HG03378 (cell line): ENCODE results near the gene NEK4.
A peak's percentile ranks its signal among the peaks of the same experiment; 100 is the strongest.
"Not testable (repeated sequence)": the region's sequence is repeated elsewhere in the genome, so short reads cannot be mapped to it uniquely, and the experiment has no call there.

Source experiments
- ATAC-seq: cut with Tn5 transposase; IDR thresholded peaks from one replicate; pipeline ENCODE4 v1.9.1; 2021; ENCODE audit warnings: mild to moderate bottlenecking, moderate library complexity; ENCODE audit not compliant: unreplicated experiment

The NEK4 gene

DNA sequence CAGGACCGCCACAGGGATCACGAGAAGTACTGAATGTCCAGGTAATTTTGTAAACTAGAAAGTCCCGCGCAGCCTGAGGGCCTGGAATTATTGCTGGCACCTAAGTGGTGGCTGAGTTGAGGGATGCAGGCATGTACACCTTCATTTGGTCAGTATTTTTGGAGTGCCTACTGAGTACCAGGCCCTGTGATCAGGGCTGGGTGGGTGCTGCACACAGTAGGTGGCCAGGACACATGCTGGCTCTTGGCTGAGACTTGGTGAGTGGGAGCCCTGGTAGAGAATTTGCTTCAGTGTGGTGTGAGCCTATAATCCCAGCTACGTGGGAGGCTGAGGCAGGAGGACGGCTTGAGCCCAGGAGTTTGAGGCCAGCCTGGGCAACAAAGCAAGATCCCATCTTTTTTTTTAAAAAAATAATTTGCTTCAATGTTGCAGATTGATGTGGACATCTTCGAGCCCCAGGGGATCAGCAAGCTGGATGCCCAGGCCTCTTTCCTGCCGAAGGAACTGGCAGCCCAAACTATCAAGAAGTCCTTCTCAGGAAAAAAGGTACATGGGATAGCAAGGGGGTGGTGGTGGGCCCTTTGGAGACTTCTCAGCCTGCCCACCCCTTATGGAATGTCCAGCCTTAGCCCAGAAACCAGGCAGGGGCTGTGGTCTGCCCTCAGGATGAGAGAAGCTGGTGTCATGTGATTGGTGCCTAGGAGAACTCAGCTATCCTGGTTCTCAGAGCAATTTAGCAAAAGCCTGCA, 9.3 kb upstream of the NEK4 start:
- ATAC-seq = peak; percentile 17

DNA sequence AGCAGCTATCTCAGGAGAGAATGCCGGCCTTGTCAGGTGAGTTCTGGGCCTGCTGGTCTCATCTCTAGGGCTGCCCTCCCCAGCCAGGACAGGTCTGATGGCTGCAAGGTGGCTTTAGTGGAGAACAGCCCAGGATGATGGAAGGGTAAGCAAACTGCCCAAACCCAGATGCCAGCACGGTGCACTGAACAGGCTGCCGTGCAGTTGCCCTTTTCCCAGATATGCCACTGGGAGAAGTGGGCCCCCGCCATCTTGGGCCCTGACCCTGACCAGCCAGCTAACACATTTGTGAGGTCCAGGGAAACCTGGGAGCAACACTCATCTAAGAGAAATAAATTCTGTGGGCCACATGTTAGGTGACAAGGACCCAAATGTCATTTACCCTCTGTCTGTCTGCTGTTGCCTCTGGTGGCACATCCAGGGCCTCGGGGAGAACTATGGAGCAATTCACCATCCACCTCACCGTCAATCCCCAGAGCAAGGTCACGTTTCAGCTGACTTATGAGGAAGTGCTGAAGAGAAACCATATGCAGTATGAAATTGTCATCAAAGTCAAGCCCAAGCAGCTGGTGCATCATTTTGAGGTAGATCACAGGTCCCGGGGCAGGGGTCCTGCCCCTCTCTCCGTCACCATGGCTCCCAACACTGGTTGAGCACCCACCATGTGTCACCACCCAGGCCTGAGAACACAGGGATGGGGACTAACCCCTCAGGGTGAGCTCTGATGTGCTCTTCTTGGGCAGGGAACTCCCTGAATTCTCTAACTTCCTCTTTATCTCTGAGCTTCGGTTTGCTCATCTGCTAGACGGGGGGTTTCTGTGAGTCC, 8.5 kb upstream of the NEK4 start:
- peak; percentile 61 for ATAC-seq

GRCh38 chr3:52777959-52778805, 7.4 kb upstream of the NEK4 start:
- ATAC-seq = no peak

DNA sequence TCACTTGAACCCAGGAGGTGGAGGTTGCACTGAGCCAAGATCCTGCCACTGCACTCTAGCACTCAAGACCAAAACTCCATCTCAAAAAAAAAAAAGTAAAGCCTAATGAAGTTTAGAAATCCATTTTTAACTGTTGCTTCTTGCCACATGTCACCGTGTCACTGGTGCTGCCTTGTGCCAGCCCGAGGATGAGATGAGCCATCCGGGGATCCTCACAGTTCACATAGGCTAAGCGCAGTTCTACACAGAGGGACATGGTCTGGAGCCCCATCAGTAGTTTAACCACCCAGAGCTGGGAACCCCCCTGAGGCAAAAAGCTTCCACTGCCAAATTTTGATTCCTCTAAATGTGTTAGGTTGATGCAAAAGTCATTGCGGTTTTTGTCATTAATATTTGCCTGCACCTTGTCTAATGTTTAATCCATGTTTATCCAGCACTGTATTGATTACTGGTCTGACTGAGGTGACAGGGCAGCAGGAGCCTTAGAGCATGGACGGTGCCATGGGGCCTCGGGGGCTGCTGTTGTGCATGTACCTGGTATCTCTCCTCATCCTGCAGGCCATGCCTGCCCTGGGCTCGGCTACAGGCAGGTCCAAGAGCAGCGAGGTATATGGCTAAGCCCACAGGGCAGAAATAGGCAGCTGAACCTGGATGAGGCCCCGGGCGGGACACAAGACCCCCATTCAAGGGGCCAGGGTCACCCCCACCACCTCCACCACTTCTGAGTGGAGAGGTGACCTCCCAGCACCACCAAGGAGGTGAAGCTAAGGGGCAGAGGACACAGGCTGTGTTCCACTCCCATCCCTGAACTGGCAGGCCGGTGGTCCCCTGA, 6.6 kb upstream of the NEK4 start, which contains the start of gene ITIH1:
ITIH1 (plus strand) TSS at position 473 of the 832 bp plus-strand sequence; CDS start at position 490, 17 bp downstream.
- ATAC-seq = no peak

DNA sequence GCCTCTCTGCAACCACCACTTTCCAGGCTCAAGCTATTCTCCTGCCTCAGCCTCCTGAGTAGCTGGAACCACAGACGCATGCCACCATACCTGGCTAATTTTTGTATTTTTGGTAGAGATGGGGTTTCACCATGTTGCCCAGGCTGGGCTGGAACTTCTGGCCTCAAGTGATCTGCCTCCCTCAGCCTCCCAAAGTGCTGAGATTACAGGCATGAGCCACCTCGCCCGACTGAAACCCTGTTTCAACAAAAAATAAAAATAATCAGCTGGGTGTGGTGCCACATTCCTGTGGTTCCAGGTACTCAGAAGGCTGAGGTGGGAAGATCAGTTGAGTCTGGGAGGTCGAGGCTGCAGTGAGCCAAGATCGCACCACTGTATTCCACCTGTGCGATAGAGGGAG, 5.7 kb upstream of the NEK4 start:
- not testable (repeated sequence) for ATAC-seq

DNA sequence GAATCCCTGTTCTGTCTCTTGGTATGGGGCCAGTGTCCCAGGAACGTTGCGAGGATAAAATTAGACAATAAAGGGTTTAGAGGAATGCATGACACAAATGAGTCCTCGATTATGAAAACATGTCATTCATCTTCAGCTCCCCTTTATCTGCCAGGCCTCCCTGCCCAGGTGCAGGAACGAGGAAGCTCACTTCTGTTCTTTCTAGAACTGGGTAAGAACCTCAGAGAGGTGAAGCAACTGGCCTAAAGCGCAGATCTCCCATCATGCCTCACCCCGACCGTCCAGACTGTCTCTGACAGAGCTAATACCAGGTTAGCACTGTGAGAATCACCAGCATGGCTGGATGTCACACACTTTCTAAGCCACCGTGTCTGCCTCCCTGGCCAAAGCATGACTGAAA, 5.1 kb upstream of the NEK4 start:
- ATAC-seq = no peak

- no peak for ATAC-seq
Observed at GRCh38 chr3:52774901-52775864, 4.4 kb upstream of the NEK4 start.

GRCh38 chr3:52774066-52774713, 3.5 kb upstream of the NEK4 start:
- no peak for ATAC-seq

DNA sequence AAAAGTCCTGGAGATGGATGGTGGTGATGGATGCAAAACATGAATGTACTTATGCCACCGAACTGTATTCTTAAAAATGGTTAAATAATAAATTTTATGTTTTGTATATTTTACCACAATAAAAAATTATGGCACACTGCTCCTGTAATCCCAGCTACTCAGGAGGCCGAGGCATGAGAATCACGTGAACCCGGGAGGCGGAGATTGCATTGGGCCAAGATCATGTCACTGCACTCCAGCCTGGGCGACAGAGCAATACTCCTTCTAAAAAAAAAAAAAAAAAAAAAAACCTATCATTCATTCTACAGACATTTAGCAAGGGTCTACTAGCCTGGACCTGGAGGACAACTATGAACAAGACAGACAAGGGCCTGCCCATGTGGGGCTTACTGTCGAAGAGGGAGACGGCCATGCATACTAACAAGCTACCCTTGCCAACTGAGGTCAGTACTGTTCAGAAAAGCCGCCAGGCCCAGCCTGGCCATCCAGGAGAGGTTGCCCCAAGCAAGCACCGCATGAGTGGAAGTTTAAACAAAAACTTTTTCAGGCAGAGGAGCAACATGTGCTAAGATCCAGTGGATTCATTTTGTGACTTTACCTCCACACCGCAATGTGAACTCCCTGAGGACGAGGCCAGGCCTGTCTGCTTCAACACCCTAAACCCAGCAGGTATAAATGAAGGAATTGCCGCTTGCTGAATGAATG, 2.8 kb upstream of the NEK4 start:
- ATAC-seq = no peak

- ATAC-seq = no peak
Observed at GRCh38 chr3:52771702-52772101, 962 bp upstream of the NEK4 start.

- ATAC-seq = no peak
Observed at GRCh38 chr3:52771334-52771681, 568 bp upstream of the NEK4 start.

DNA sequence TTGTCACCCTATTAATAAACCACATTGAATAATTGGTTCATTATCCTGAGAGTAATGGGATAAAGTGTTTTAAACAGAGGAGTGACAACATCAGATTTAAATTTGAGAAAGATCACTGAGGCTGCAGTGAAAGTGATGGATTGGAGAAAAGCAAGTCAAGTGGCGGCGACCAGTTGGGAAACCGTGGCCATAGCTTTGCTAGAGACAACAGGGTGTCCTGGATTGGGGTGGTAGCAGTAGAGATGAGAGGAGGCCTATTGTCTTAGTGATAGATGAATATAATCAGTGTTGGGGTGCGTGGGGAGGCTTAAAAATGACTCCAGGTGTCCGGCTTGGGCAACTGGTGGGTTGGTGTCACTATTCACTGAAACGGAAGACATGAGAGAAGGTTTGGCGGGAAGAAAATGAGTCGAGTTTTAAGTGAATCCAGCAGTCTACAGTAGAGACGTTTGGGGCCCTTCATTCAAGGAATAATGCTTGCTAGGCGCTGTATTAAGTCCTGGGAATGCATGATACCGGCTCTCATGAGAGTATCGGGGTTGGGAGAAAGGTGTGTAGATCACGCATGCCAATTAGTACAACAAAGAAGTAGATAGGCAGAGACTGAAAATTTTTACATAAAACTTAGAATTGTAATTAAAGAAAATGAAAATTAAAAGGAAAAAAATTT, 819 bp downstream of the NEK4 start:
- no peak for ATAC-seq

- no peak for ATAC-seq
Observed at GRCh38 chr3:52763466-52763865, 7.3 kb downstream of the NEK4 start.

DNA sequence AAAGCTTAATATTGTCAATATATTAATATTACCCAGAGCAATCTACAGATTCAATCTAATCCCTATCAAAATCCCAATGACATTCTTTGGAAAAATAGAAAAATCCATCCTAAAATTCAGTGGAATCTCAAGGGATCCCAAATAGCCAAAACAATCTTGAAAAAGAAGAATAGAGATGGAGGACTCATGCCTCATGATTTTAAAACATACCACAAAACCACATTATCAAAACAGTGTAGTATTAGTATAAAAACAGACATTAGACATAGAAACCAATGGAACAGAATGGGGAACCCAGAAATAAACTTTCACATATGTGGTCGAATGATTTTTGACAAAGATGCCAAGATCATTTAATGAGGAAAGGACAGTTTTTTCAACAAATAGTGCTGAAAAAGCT, 14.6 kb downstream of the NEK4 start:
- ATAC-seq = no peak

DNA sequence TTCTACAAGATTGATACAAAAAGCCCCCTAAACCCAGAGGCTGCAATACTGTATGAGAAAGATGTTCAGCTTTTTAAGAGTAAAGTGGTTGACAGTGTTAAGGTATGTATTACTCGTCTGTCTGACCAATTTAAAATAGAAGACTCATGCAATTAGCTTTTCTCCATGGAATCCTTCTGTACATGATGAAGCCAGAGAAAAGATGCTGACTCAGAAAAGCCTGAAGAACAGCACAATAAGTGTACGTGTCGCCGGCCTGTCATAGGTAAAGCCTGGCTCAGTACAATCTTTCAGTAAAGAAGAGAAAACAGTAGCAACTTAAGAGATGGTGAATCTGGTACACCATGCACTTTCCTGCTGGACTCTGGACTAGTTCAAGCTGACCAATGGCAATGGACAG, 16.4 kb downstream of the NEK4 start:
- ATAC-seq = no peak

DNA sequence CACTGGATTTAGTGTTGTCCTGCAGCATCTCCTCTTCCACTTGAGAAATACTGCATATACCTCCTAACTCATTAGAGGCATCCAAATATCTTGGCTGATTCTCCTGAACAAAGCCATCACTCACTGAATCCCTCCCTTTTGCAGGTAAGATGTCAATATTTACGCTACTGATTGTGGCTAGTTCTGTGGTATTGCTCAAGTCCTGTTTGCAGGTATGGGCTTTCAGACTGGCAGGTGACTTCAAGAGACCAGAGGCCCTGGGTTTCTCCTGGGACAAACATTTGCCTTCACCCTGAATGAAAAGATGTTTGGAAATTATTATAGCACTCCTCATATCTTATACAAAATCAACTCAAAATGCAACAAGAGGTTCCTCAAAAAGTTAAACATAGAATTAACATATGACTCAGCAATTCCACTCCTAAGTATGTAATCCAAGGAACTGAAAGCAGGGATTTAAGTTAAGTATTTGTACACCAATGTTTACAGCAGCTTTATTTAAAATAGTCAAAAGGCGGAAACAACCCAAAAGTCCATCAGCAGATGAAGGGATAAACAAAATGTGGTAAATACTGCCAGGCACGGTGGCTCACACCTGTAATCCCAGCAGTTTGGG, 18.6 kb downstream of the NEK4 start:
- no peak for ATAC-seq

- ATAC-seq = no peak
Observed at GRCh38 chr3:52743721-52744120, 27.0 kb downstream of the NEK4 start.
